NT2/D1 (cell line): Measurements from ENCODE around the gene MAL.
A peak's percentile ranks its signal among the peaks of the same experiment; 100 is the strongest.

ENCODE experiments used
- DNase-seq: peaks from one replicate; pipeline ENCODE4 v3.0.0-alpha.2; 2011; ENCODE audit warnings: low read depth, low spot score
- H3K27me3 ChIP-seq: 2 replicates; pipeline ENCODE4 v1.6.0; 2011; ENCODE audit warnings: mild to moderate bottlenecking; ENCODE audit not compliant: insufficient read length, insufficient read depth
- H3K36me3 ChIP-seq: 2 replicates; pipeline ENCODE4 v1.6.1; 2011; ENCODE audit warnings: mild to moderate bottlenecking, low read length, mixed read lengths; ENCODE audit not compliant: insufficient read depth, insufficient read length
- H3K4me1 ChIP-seq: 2 replicates; pipeline ENCODE4 v1.5.1; 2011; ENCODE audit not compliant: insufficient read depth, insufficient read length
- H3K4me3 ChIP-seq: 2 replicates; pipeline ENCODE4 v1.5.1; 2011; ENCODE audit warnings: low read depth; ENCODE audit not compliant: insufficient read length
- H3K9ac ChIP-seq: 2 replicates; pipeline ENCODE4 v1.6.0; 2011; ENCODE audit warnings: low read depth; ENCODE audit not compliant: insufficient read length
- H3K9me3 ChIP-seq: 2 replicates; pipeline ENCODE4 v1.5.1; 2011; ENCODE audit warnings: mild to moderate bottlenecking, low read length; ENCODE audit not compliant: insufficient read depth
- SUZ12 ChIP-seq: IDR thresholded peaks from 2 replicates; pipeline ENCODE4 v1.6.1; 2011; ENCODE audit not compliant: insufficient read length, insufficient read depth; ENCODE audit errors: extremely low read depth
- YY1 ChIP-seq: IDR thresholded peaks from 2 replicates; pipeline ENCODE4 v1.6.1; 2011; ENCODE audit not compliant: insufficient read length, insufficient read depth
- ZNF274 ChIP-seq: IDR thresholded peaks from 2 replicates; pipeline ENCODE4 v1.6.1; 2011; ENCODE audit warnings: mild to moderate bottlenecking, low read depth, low read length

MAL gene

GRCh38 chr2:94982675-94983074 lies 42.8 kb upstream of the MAL start:
- Histone ChIP-seq H3K9ac (no peak overlapping the region), H3K27me3 (peaks cover 9% of the 10 kb centered on the region), H3K4me1 (peaks cover 2% of the 10 kb centered on the region), H3K4me3 (no peak overlapping the region), H3K9me3 (no peaks in the 10 kb centered on the region), H3K36me3 (no peaks in the 10 kb centered on the region)
- no peak for DNase-seq
- TF ChIP-seq SUZ12 (no peak), YY1 (no peak), ZNF274 (no peak)

DNA sequence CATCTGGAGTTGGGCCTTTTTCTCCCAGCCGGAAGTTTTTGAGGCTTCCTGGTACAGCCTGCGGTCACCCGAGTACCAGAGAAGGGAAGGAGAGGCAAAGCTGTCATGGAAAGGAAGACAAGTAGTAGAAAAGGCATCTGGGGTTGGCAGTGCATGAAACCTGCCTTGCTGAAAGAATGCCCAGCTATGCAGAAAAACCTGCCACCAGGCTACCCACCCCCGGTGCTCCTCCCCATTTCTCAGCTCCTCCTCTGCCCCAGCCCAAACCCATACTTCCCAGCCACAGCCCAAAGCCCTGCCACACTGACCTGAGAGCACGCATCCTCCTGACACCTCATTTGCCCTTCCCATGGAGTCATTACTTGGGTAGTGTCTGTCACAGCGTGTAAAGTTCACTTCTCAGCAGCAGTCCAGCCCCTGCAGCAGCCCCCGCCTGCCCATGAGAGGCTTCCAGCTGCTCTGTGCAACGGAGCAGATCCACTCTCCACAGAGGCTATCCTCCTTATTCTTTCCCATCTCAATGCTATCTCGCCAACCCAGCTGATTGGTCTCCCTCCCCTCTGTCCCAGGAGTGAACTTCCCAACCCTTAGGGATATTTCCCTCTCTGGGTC lies 40.4 kb upstream of the MAL start:
- DNase-seq: no peak
- Histone ChIP-seq H3K36me3 (no peaks in the 10 kb centered on the region), H3K9me3 (no peaks in the 10 kb centered on the region), H3K4me3 (no peak overlapping the region), H3K27me3 (peaks cover 4% of the 10 kb centered on the region), H3K9ac (no peak overlapping the region), H3K4me1 (peaks cover 2% of the 10 kb centered on the region)
- TF ChIP-seq YY1: no peak
- TF ChIP-seq ZNF274: no peak
- TF ChIP-seq SUZ12: no peak

GRCh38 chr2:94985636-94986035 lies 39.9 kb upstream of the MAL start:
- H3K9ac ChIP-seq: no peak overlapping the region
- no peak overlapping the region for H3K4me3 ChIP-seq
- H3K9me3 ChIP-seq: no peaks in the 10 kb centered on the region
- no peaks in the 10 kb centered on the region for H3K27me3 ChIP-seq
- TF ChIP-seq SUZ12 (no peak), YY1 (no peak), ZNF274 (no peak)
- DNase-seq: no peak
- H3K4me1 ChIP-seq: peaks cover 2% of the 10 kb centered on the region
- no peaks in the 10 kb centered on the region for H3K36me3 ChIP-seq

- TF ChIP-seq YY1 (no peak), ZNF274 (no peak), SUZ12 (no peak)
- Histone ChIP-seq H3K9ac (no peak overlapping the region), H3K4me1 (peaks cover 2% of the 10 kb centered on the region), H3K9me3 (no peaks in the 10 kb centered on the region), H3K4me3 (no peak overlapping the region), H3K27me3 (no peaks in the 10 kb centered on the region), H3K36me3 (no peaks in the 10 kb centered on the region)
- DNase-seq: peak; percentile 46
Measured at GRCh38 chr2:94986392-94986963, 39.0 kb upstream of the MAL start.

- DNase-seq: no peak
- no peak overlapping the region for H3K4me3 ChIP-seq
- H3K9me3 ChIP-seq: no peaks in the 10 kb centered on the region
- no peak overlapping the region for H3K9ac ChIP-seq
- no peaks in the 10 kb centered on the region for H3K27me3 ChIP-seq
- peaks cover 2% of the 10 kb centered on the region for H3K4me1 ChIP-seq
- no peaks in the 10 kb centered on the region for H3K36me3 ChIP-seq
- TF ChIP-seq ZNF274 (no peak), SUZ12 (no peak), YY1 (no peak)
Measured at GRCh38 chr2:94987074-94988020, 38.2 kb upstream of the MAL start.

DNA sequence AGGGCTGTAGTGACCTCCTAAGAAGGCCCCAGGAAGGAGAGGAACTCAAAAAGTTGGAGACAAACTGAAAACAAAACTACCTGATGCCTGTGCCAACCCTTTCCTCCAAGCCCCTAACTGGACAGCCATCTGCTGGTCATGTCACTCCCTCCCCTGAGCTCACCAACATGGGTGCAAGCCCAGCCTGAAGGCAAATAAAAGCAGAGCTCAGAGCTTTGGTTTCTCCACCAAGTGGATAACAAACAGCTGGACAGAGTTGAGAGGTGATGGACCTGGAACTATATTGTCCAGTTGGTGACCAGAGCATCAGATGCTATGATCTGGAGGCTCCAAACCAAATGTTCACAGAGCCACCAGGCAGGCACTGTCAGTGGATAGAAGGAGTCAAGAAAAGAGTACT lies 34.6 kb upstream of the MAL start:
- Histone ChIP-seq H3K9ac (no peak overlapping the region), H3K36me3 (no peaks in the 10 kb centered on the region), H3K4me3 (no peak overlapping the region), H3K9me3 (no peaks in the 10 kb centered on the region), H3K4me1 (no peaks in the 10 kb centered on the region), H3K27me3 (peaks cover 7% of the 10 kb centered on the region)
- TF ChIP-seq YY1 (no peak), ZNF274 (no peak), SUZ12 (no peak)
- no peak for DNase-seq

DNA sequence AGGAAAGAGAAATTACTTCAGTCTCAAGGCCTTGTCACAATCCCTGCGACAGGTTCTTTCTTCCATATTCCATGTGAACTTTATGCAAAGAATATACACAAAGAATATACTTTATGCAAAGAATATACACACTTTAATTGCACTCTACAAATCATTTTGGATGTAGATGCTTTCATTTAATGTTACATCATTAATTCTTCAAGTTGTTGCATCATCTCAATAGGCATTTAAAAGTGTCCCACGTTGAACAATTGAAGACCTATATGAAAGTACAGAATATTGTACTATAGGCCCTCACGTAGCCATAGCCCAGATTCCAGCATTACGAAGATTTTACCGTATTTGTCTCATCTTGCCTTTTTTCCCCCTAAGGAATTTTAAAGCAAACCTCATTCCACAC lies 33.1 kb upstream of the MAL start:
- Histone ChIP-seq H3K27me3 (peaks cover 7% of the 10 kb centered on the region), H3K4me1 (no peaks in the 10 kb centered on the region), H3K9me3 (no peaks in the 10 kb centered on the region), H3K9ac (no peak overlapping the region), H3K36me3 (no peaks in the 10 kb centered on the region), H3K4me3 (no peak overlapping the region)
- TF ChIP-seq SUZ12 (no peak), YY1 (no peak), ZNF274 (no peak)
- no peak for DNase-seq
